SK-N-SH (cell line): ENCODE results near the gene PAK1. TPM values are rescaled to one million over a fixed set of nuclear protein-coding genes. Genes with fewer than 3 reads are reported as not detected.

ENCODE experiments used
- CTCF ChIA-PET: fragments of 300-600, 350-600 bp; formaldehyde crosslinking; extraction: SDS; loops from one replicate; lab custom pipeline; 2021; lab: Yijun Ruan, JAX
- POLR2A ChIA-PET: fragments of 350-600 bp; sonication (Branson Sonifier 250); formaldehyde crosslinking; extraction: SDS; loops from one replicate; lab custom pipeline; 2020; ENCODE audit warnings: antibody characterized with exemption, inconsistent platforms; lab: Yijun Ruan, JAX
- DNase-seq: peaks from one replicate; pipeline ENCODE4 v3.0.0; 2012
- H2AFZ ChIP-seq: fragments of 200-600 bp; sonication (generic); 2 replicates; pipeline ENCODE4 v1.8.1; 2016; ENCODE audit warnings: antibody characterized with exemption, mild to moderate bottlenecking, low read depth
- H3F3A ChIP-seq: fragments of 200-600 bp; sonication (generic); replicated peaks from 2 replicates; pipeline ENCODE3; 2016; ENCODE audit warnings: antibody characterized with exemption, mild to moderate bottlenecking; ENCODE audit not compliant: insufficient read depth
- H3K27ac ChIP-seq, 2 experiments: fragments of 200-500 bp in 1 of 2; fragments of 200-600 bp in 1 of 2; sonication (Bioruptor generic) in 1 of 2; sonication (generic), shearing (Covaris generic) in 1 of 2; 2 replicates each; pipeline versions ENCODE4 v1.5.1 to v1.6.1; 2014 to 2016; ENCODE audit warnings: low read depth in 2 of 2, inconsistent platforms in 1 of 2, low read length in 1 of 2, mild to moderate bottlenecking in 1 of 2, mixed read lengths in 1 of 2
- H3K27me3 ChIP-seq: fragments of 200-600 bp; sonication (generic), shearing (Covaris generic); 2 replicates; pipeline ENCODE4 v1.6.1; 2016; ENCODE audit warnings: mixed run types; ENCODE audit not compliant: insufficient read depth
- H3K36me3 ChIP-seq, 2 experiments: fragments of 200-500 bp in 1 of 2; fragments of 200-600 bp in 1 of 2; sonication (Bioruptor generic) in 1 of 2; sonication (generic) in 1 of 2; replicated peaks in 1 of 2; 2 replicates each; pipeline versions ENCODE3 to v1.5.1; 2014 to 2016; ENCODE audit warnings: low read length in 1 of 2, mild to moderate bottlenecking in 1 of 2; ENCODE audit not compliant: insufficient read depth in 2 of 2, control insufficient read depth in 1 of 2
- H3K4me1 ChIP-seq, 2 experiments: fragments of 200-500 bp in 1 of 2; fragments of 200-600 bp in 1 of 2; sonication (Bioruptor generic) in 1 of 2; sonication (generic), shearing (Covaris generic) in 1 of 2; 2 replicates each; pipeline versions ENCODE4 v1.5.1 to v1.6.1; 2014 to 2016; ENCODE audit warnings: low read depth in 1 of 2, low read length in 1 of 2, mixed run types in 1 of 2; ENCODE audit not compliant: insufficient read depth in 2 of 2, control insufficient read depth in 1 of 2
- H3K4me2 ChIP-seq: fragments of 200-600 bp; sonication (generic), shearing (Covaris generic); 2 replicates; pipeline ENCODE4 v1.6.1; 2017; ENCODE audit warnings: mixed run types
- H3K4me3 ChIP-seq, 2 experiments: fragments of 200-500 bp in 1 of 2; fragments of 200-600 bp in 1 of 2; sonication (Bioruptor generic) in 1 of 2; sonication (generic), shearing (Covaris generic) in 1 of 2; 2 replicates each; pipeline versions ENCODE4 v1.5.1 to v1.8.1; 2014 to 2016; ENCODE audit warnings: low read depth in 2 of 2, inconsistent platforms in 1 of 2, low read length in 1 of 2, mild to moderate bottlenecking in 1 of 2, mixed read lengths in 1 of 2, moderate library complexity in 1 of 2
- H3K79me2 ChIP-seq: fragments of 200-600 bp; sonication (generic); 2 replicates; pipeline ENCODE4 v1.8.1; 2017; ENCODE audit warnings: mild to moderate bottlenecking; ENCODE audit not compliant: insufficient read depth
- H3K9ac ChIP-seq: fragments of 200-600 bp; sonication (generic); 2 replicates; pipeline ENCODE4 v1.6.1; 2017; ENCODE audit warnings: mixed run types
- H3K9me2 ChIP-seq: fragments of 200-600 bp; sonication (generic); 2 replicates; pipeline ENCODE4 v1.6.1; 2017; ENCODE audit warnings: mixed run types
- H3K9me3 ChIP-seq: fragments of 200-600 bp; sonication (generic); 2 replicates; pipeline ENCODE4 v1.6.1; 2017; ENCODE audit warnings: mixed run types, mild to moderate bottlenecking, moderate library complexity
- H4K20me1 ChIP-seq: fragments of 200-600 bp; sonication (generic); 2 replicates; pipeline ENCODE4 v1.6.1; 2017; ENCODE audit warnings: mild to moderate bottlenecking, mixed run types; ENCODE audit not compliant: insufficient read depth
- ELF1 ChIP-seq: IDR thresholded peaks from 2 replicates; pipeline ENCODE4 v1.4.0; 2012
- EP300 ChIP-seq, 2 experiments: IDR thresholded peaks; 2 replicates each; pipeline versions ENCODE4 v1.4.0 to v1.6.1; 2012; ENCODE audit warnings: borderline replicate concordance in 1 of 2, low read depth in 1 of 2, low read length in 1 of 2
- EZH2phosphoT487 ChIP-seq: fragments of 200-600 bp; sonication (generic); IDR thresholded peaks from 2 replicates; pipeline ENCODE4 v1.6.1; 2017; ENCODE audit warnings: low read depth, mixed run types, mild to moderate bottlenecking, antibody characterized with exemption, moderate library complexity, borderline replicate concordance
- FOSL2 ChIP-seq: IDR thresholded peaks from 2 replicates; pipeline ENCODE4 v1.4.0; 2012; ENCODE audit warnings: low read depth, mild to moderate bottlenecking, moderate library complexity, borderline replicate concordance
- FOXM1 ChIP-seq: IDR thresholded peaks from 2 replicates; pipeline ENCODE4 v1.4.0; 2012; ENCODE audit warnings: low read depth, mild to moderate bottlenecking
- GATA2 ChIP-seq: sonication (generic); formaldehyde crosslinking; IDR thresholded peaks from 2 replicates; pipeline ENCODE4 v1.5.0; 2020; ENCODE audit warnings: mild to moderate bottlenecking, missing genetic modification reagents
- JUND ChIP-seq: IDR thresholded peaks from 2 replicates; pipeline ENCODE4 v1.4.0; 2012
- MXI1 ChIP-seq: IDR thresholded peaks from 2 replicates; pipeline ENCODE4 v1.6.1; 2012; ENCODE audit warnings: mild to moderate bottlenecking, low read depth, low read length, improper control_type of control experiment
- NRF1 ChIP-seq: IDR thresholded peaks from 2 replicates; pipeline ENCODE4 v1.6.1; 2012; ENCODE audit warnings: low read depth, mild to moderate bottlenecking, low read length
- RCOR1 ChIP-seq: fragments of 150-350 bp; IDR thresholded peaks from 2 replicates; pipeline ENCODE4 v1.6.1; 2017; ENCODE audit warnings: antibody characterized with exemption, low read length
- RFX5 ChIP-seq: IDR thresholded peaks from 2 replicates; pipeline ENCODE4 v1.6.1; 2012; ENCODE audit warnings: mild to moderate bottlenecking, improper control_type of control experiment, low read length
- RXRA ChIP-seq: IDR thresholded peaks from 2 replicates; pipeline ENCODE4 v1.4.0; 2012; ENCODE audit warnings: low read depth, mild to moderate bottlenecking, borderline replicate concordance
- SIN3A ChIP-seq: IDR thresholded peaks from 2 replicates; pipeline ENCODE4 v1.6.1; 2012; ENCODE audit warnings: low read depth, mild to moderate bottlenecking, low read length, moderate library complexity, borderline replicate concordance
- TEAD4 ChIP-seq: IDR thresholded peaks from 2 replicates; pipeline ENCODE4 v1.4.0; 2012; ENCODE audit warnings: mild to moderate bottlenecking, borderline replicate concordance; ENCODE audit not compliant: insufficient read depth
- polyA plus RNA-seq, 3 experiments: library from polyadenylated mRNA; depleted of rRNA; stranded (reverse); fragments of >200 nt; gene quantifications; 2 replicates each; pipeline ENCODE4 v1.2.3, GENCODE V29; 2012
- TF ChIP-seq, protein P1 (sequence below): IDR thresholded peaks from 2 replicates; pipeline ENCODE4 v1.4.0; 2012; ENCODE audit warnings: low read depth
- TF ChIP-seq, protein P2 (sequence below): IDR thresholded peaks from 2 replicates; pipeline ENCODE4 v1.6.1; 2012; ENCODE audit warnings: mild to moderate bottlenecking, low read depth, low read length, moderate library complexity
- TF ChIP-seq, protein P3 (sequence below): fragments of 150-350 bp; IDR thresholded peaks from 2 replicates; pipeline ENCODE4 v1.6.1; 2016; ENCODE audit warnings: mild to moderate bottlenecking, low read depth, low read length
- TF ChIP-seq, protein P4 (sequence below): IDR thresholded peaks from 2 replicates; pipeline ENCODE4 v1.4.0; 2012; ENCODE audit warnings: low read depth, borderline replicate concordance
- TF ChIP-seq, protein P5 (sequence below): fragments of 150-350 bp; IDR thresholded peaks from 2 replicates; pipeline ENCODE4 v1.6.1; 2017; ENCODE audit warnings: antibody characterized with exemption, low read length, low read depth, borderline replicate concordance

The PAK1 gene
- polyA plus RNA-seq, 1 of the 3 experiments (the other 2 are of a cell fraction) = 17.9 TPM

DNA sequence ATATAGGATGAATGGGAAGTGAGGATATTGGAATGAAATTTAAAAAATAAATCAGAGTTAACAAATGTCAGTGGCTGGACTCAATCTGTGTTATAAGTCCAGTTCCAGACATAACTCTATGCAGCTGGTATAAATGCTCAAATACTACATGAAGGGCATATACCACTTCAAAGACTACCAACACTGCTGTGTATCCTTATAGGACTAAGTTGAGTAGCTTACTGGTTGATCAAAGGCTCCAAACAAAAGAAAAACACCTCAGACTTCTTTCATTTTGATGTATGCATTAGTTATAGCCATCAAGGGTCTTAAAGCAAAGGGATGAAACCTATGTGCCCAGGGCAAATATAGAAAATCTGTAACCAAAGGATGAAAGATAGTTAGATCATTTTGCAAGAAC lies 86.2 kb downstream of the PAK1 start:
- Histone ChIP-seq H3K4me1 (no peaks in the 10 kb centered on the region), H3K9ac (no peak overlapping the region), H3K79me2 (no peaks in the 10 kb centered on the region), H3K4me2 (no peak overlapping the region), H3F3A (peaks cover 5% of the 10 kb centered on the region), H4K20me1 (no peaks in the 10 kb centered on the region), H2AFZ (no peak overlapping the region), H3K27ac (no peak overlapping the region), H3K9me3 (no peaks in the 10 kb centered on the region), H3K27me3 (no peaks in the 10 kb centered on the region), H3K4me3 (no peak overlapping the region), H3K9me2 (no peaks in the 10 kb centered on the region), H3K36me3 (no peaks in the 10 kb centered on the region)
- CTCF ChIA-PET = no interaction called here
- no peak for DNase-seq
- TF ChIP-seq TEAD4 (no peak), RCOR1 (no peak), ELF1 (no peak), MXI1 (no peak), RFX5 (no peak), RXRA (no peak), SIN3A (no peak), FOSL2 (no peak), NRF1 (no peak), JUND (no peak), FOXM1 (no peak), GATA2 (CRISPR knock-in tag) (no peak), EZH2phosphoT487 (no peak), EP300 (IDR thresholded peaks at IDR 0.05; ENCODE audit: borderline replicate concordance in 1 of 2, low read depth in 1 of 2, low read length in 1 of 2) (no peak)
- TF ChIP-seq, protein P1, sequence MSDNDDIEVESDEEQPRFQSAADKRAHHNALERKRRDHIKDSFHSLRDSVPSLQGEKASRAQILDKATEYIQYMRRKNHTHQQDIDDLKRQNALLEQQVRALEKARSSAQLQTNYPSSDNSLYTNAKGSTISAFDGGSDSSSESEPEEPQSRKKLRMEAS = no peak
- TF ChIP-seq, protein P2, sequence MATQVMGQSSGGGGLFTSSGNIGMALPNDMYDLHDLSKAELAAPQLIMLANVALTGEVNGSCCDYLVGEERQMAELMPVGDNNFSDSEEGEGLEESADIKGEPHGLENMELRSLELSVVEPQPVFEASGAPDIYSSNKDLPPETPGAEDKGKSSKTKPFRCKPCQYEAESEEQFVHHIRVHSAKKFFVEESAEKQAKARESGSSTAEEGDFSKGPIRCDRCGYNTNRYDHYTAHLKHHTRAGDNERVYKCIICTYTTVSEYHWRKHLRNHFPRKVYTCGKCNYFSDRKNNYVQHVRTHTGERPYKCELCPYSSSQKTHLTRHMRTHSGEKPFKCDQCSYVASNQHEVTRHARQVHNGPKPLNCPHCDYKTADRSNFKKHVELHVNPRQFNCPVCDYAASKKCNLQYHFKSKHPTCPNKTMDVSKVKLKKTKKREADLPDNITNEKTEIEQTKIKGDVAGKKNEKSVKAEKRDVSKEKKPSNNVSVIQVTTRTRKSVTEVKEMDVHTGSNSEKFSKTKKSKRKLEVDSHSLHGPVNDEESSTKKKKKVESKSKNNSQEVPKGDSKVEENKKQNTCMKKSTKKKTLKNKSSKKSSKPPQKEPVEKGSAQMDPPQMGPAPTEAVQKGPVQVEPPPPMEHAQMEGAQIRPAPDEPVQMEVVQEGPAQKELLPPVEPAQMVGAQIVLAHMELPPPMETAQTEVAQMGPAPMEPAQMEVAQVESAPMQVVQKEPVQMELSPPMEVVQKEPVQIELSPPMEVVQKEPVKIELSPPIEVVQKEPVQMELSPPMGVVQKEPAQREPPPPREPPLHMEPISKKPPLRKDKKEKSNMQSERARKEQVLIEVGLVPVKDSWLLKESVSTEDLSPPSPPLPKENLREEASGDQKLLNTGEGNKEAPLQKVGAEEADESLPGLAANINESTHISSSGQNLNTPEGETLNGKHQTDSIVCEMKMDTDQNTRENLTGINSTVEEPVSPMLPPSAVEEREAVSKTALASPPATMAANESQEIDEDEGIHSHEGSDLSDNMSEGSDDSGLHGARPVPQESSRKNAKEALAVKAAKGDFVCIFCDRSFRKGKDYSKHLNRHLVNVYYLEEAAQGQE = no peak
- TF ChIP-seq, protein P3, sequence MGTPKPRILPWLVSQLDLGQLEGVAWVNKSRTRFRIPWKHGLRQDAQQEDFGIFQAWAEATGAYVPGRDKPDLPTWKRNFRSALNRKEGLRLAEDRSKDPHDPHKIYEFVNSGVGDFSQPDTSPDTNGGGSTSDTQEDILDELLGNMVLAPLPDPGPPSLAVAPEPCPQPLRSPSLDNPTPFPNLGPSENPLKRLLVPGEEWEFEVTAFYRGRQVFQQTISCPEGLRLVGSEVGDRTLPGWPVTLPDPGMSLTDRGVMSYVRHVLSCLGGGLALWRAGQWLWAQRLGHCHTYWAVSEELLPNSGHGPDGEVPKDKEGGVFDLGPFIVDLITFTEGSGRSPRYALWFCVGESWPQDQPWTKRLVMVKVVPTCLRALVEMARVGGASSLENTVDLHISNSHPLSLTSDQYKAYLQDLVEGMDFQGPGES = no peak
- TF ChIP-seq, protein P4, sequence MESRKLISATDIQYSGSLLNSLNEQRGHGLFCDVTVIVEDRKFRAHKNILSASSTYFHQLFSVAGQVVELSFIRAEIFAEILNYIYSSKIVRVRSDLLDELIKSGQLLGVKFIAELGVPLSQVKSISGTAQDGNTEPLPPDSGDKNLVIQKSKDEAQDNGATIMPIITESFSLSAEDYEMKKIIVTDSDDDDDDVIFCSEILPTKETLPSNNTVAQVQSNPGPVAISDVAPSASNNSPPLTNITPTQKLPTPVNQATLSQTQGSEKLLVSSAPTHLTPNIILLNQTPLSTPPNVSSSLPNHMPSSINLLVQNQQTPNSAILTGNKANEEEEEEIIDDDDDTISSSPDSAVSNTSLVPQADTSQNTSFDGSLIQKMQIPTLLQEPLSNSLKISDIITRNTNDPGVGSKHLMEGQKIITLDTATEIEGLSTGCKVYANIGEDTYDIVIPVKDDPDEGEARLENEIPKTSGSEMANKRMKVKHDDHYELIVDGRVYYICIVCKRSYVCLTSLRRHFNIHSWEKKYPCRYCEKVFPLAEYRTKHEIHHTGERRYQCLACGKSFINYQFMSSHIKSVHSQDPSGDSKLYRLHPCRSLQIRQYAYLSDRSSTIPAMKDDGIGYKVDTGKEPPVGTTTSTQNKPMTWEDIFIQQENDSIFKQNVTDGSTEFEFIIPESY = no peak
- TF ChIP-seq, protein P5, sequence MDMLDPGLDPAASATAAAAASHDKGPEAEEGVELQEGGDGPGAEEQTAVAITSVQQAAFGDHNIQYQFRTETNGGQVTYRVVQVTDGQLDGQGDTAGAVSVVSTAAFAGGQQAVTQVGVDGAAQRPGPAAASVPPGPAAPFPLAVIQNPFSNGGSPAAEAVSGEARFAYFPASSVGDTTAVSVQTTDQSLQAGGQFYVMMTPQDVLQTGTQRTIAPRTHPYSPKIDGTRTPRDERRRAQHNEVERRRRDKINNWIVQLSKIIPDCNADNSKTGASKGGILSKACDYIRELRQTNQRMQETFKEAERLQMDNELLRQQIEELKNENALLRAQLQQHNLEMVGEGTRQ = no peak
- POLR2A ChIA-PET = no interaction called here
